Activated naive CD4-positive, alpha-beta T cell treated with Interleukin-2 at 50 U/mL for 16 hours (primary cell): ENCODE data around the gene MAGEF1.
"Not testable (repeated sequence)": the region's sequence is repeated elsewhere in the genome, so short reads cannot be mapped to it uniquely, and the experiment has no call there.

ENCODE experiments used
- DNase-seq: peaks from one replicate; pipeline ENCODE4 v3.0.0-alpha.2; 2020

Gene MAGEF1

DNA sequence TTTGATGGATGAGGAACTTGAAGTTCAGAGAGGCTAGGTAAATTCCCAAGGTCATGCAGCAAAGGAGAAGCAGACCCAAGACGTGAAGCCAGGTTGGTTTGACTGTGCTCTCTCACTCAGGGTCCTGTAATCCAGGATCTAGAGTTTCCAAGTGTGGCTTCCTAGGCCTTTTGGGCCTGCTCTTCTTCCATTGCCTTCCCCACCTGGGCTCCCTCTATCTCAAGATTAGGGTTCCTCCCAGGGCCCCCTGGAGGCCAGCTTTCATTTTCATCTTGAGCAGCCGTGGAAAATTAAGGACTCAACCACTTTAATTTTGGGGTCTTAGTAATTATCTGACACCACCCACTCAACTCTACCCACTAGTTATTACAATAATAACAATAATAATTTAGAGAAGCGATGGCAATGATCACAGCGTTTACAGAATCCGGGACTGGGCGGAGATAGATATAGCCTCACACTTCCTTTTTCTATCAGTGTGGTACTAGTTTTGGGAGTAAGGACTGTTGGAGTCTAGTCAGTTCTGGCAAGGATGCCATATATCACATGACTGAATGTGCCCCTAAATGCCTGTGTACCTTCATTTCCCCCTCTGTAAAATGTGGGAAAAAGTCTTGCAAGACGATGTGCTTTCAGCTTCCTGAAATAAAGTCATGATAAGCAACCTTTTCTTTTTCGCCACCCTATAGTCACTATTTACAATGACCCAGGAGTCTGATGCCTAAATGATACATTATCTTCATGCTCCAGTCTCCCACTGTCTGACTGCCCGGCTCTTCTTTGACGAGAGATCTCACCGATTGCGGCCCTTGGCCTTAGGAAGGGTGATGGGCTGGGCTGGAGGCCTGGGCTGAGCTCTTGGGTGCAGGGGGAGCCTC, 30.2 kb upstream of the MAGEF1 start:
- DNase-seq: no peak

DNA sequence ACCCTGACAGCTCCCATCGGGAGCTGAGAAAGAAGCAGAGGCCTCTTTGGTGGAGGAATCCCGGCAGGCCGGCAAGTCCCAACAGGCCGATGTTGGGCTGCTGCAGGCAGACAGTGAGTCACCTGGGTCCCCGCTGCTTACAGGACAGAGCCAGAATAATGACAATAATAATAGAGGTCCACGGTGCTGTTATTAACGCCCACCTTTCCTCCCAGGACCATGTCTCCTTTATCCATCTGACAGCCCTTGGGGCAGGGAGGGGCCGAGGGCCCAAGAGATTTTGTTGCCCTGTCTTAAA, 29.3 kb upstream of the MAGEF1 start:
- DNase-seq: no peak

DNA sequence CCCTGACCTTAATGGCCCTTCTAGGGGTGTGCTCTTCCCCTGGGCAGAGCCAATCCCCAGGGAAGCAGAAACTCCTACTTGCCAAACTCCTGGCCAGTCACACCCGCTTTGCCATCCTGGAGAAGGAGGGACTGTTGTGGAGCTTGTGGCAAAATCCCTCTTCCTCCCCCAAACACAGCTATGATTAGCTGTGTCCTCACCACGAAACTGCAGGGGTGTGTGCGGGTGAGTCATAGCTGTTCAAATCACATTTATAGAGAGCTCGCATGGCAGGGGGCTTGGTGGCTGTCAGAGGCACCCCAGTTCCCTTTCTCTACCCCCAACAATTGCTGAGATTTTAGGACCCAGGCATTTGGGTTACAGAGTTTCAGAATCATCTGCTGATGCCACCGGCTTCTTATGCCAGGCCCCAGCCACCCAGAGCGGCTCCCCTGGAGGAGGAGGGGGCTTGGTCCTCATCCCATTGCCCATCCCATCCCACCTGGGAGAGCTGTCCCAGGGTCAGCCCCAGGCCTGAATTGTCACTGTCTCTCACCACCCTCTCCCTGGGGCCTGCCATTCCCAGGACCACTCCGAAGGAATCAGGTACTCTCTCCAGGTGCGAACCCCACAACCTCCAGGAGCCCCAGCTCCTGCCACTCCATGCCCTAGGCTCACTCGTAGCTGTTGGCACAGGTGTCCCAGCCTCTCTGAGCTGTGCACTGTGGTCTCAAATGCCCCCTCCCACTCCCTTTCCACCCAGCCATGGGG, 28.8 kb upstream of the MAGEF1 start:
- DNase-seq: no peak

DNA sequence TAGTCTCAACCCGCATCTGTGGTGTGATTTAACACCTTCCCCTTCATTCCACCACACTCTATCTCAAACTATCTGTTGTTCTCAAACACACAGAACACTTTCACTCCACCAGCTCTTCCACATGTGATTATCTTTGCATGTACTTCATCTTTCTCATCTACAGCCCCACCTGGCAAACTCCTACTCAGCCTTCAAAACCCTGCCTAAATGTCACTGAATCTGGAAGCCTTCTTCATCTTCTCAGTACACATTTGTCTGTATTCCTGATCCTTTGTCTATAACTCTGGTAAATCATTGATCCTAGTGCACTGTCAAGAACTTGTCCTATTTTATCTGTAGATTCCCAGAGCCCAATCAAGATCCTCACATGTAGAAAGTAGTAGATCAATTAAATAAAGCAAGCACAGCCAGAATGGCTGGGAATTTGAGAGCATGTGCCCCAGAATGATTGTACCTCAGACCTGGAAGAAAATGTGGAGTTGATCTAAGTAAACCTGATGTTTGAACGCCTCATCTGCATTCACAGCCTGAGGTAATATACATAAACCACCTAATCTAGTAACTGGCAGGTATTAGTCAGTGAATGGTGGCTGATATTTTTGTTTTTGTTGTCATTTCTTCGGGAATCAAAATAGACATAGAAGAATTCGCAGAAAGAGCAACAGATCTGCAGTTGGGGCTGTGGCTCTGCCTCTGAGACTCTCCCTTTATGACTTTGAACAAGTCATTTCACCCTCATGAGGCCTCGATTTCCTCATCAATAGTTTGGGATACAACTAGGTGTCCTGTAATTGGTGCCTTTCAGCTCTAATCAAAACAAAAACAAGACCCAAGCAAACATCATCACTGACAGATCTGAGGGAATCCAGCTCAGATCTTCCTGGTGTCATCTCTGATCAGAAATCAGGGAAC, 28.0 kb upstream of the MAGEF1 start:
- no peak for DNase-seq

DNA sequence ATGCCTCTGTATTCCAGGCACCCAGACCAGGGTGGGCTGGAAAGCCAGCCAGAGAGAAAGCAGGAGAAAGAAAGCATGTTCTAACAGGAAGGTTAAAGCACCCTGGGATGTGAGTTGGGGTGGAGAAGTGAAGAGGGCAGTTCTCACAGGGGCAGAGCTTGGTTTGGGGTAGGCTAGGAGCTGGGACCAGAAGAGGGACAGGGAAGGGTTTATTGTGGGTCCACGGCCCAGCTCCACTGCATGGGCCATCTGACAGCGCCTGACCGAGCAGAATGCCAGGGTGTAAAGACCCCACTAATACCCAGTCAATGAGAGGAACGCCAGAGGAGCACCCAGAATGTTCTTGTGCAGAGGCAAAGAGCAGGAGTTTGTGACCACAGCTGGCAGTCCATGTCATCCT, 27.1 kb upstream of the MAGEF1 start:
- no peak for DNase-seq

DNA sequence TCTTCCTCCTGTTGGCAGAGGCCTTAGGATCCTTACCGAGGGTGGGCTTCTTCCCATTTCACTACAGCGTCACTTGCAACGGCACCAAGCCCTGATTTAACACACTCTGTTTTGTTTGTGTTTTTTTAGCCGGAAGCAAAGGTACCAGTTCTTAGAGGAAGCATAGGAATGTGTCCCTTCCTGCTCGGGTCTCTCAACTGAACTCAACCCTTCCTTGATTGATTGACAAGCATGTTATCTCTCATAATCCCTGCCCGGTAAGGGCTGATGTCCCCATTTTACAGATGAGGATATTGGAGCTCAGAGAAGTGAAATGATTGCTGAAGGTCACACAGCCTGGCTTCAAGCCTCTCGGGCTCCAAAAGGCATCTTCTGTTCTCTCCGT, 26.6 kb upstream of the MAGEF1 start:
- no peak for DNase-seq

DNA sequence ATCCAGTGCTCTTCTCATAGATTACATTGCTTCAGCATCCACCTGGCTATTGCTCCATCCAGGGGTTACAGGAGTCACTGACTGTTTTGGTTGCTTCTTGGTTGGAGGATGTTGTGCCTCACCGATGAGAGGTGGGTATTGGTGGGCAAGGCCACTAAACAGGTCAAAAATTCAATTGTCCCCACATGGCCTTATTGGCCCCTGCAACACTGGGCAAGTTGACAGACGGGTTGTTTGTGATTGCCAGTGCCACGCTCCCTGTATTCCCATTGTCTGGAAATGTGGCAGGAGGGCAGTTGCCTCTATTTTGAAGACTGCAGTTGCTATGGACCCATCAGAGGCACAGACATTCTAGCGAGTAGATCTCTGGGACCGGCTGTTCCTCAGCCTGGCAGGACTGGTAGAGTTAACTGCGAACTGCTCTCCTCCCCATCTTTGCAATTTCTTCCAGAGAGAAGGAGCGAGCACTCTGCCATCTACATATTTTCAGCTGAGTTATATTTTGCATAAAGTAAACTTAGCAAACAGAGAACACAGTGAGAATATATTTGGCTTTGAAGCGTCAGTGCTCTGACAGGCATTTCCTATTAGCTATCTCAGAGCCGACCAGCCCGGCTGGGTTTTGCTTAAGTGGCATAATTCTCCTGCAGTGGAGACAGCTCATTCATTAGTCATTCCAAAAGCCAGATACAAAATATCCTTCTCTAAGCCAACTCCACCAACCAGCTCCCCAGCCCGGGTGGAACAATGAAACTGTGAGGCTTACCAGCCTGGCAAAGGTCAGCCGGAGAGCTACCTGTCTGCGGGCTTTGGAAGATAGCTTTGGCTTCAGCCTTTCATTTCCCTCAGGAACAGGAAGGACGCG, 26.0 kb upstream of the MAGEF1 start:
- DNase-seq: no peak

DNA sequence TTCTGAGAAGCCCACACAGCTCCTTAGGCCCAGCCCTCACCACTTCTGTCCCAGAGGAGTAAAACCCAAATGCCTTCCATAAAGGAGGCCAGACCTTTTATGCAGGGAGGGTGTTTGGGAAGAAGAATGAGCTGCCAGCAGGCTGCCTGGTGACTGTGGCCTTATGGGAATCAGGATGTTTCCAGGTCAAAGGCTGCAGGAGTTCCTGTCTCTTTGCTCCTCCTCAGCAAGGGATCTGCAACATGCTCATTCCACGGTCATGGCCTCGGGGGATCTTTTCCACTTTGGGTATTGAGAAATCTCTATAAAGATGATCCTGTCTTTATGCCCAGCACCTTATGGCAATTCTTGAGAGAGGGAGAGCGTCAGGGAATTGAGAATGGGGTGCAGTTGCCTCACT, 25.2 kb upstream of the MAGEF1 start:
- no peak for DNase-seq

DNA sequence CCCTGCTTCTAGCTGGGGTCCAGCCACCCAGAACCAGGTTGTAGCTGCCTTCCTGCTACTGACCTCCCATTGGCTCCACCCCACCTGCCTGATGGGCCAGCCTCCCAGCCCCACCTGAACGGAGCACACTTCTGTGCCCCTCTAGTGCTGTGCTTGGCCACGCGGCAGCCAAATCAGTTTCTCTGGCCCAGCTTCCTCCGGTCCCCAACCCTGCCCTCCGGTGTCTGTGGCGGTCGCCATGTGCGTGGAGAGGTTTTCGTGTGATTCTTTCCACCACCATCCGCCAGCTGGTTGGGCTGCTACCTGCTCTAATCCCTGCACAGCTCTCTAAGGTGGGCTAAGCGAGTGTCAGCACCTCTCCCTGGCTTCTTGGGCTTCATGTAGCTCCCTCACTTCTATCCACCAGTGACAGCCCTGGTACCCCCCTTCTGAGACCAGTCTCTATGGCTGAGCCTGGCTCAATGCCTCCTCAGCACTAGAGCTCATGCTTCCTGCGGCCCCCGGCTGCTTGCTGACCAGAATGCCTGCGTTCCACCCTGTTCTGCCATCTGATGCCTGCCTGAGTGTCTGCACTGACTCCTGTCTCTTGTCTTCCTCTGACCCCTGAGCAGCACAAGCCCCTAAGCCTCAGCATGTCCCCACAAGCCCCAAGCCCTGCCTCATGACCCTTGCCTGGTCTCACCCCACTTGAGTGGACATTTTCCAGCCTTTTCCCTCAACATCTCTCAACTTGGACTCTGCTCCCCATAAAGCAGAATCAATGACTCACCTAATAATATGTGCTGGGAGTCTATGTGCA, 23.2 kb upstream of the MAGEF1 start:
- DNase-seq: no peak

DNA sequence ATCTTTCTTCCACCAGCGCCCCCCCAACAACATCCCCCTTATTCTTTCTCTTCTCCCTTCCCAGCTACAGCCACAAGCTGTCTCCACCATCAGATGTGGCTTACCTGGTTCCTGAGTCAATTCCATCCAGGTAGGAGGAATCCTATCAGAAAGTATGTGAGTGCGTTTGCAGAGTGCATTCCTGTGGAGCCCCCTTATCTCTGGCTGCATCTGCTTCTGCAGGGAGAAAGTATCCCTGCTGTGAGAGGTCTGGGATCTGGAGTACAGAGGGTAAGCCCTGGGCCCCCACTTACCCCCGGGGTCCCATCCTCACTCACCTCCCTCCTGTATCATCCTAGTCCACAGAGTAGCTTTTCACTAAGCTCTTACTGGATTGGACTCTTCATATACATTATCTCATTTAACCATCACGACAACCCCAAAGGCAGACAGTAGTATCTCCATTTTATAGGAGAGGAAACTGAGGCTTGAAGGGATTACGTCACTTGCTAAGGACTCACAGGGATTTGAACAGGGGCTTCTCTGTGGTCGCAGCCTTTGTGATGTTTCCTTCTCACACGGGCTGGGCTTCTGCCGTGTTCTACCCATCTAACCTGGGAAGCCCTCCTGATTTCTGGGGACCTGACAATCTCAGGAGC, 22.2 kb upstream of the MAGEF1 start:
- no peak for DNase-seq

DNA sequence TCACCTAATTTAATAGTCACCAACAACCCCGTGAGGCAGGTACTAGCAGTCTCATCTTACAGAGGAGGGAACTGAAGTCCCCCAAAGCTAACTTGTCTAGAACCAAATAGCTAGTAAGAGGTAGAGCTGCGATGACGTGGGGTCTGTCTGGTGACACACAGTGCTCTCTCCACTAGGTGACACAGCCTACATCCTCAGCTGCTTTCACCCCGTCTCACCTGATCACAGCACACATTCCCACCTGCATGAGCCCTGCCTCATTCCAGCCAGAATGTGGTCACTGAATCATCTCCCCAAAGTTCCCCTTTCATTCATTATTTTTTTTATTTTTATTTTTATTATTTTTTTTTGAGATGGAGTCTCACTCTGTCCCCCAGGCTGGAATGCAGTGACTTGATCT, 21.3 kb upstream of the MAGEF1 start:
- no peak for DNase-seq

DNA sequence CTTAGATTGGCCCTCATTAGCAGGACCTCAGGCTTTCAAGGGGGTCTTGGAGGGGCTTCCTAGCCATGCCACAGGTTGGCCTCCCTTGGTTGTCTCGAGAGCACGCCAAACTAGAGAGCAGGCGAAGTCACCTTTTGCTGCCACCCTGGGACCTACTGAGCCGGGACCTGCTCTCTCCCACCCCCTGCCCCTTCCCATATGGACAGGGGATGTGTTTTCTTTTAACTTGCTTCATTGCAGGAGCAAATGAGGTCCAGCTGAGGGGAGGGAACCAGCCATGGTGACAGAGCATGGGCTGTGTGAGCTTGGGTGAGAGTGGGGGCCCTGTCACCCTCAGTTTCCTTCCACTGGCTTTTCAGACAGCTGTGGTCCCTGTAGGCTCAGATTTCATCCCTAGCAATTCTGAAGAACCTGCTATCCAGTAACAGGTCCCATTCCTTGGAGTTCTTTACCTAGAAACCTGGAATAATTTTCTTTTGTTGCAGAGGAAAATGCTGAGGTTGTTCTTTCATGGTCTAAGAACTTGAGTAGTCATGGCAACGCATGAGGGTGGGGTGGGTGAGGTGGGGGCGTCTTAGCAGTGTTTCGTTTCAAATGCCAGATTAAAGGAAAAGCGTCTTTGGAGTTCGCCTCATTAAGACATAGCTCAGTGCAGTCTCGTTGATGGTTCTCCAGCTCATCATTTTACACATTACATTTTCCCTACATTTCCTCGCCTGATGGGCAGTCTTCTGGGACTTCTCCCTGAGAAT, 20.1 kb upstream of the MAGEF1 start:
- DNase-seq: no peak

DNA sequence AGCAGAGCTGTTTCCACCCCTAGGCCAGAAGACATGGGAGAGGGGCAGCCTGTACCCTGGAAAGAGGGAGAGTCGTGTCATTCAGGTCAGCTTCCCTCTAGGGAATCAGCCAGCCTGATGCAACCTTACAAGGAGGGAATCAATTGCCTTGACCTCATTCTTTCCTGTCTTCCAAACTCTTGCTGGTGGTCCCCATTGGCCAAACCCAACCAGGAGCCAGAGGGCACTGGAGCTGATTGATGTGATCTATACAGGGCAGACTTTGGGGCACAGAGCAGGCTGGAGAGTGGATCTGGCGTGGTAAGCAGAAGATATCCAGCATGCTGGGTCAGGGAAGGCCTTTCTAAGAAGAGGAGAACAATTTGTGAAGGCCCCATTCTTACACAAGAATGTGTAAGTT, 19.1 kb upstream of the MAGEF1 start:
- DNase-seq: no peak

DNA sequence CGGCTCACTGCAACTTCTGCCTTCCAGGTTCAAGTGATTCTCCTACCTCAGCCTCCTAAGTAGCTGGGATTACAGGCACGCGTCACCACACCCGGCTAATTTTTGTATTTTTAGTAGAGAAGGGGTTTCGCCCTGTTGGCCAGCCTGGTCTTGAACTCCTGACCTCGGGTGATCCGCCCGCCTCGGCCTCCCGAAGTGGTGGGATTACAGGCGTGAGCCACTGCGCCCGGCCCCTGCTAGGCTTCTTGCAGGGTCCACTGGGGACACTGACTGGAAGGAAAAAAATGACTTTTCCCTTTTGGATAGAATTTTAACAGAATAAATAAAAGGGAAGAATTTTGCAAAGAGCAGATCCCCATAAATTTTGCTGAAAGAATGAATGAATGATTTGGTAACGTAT, 17.3 kb upstream of the MAGEF1 start:
- DNase-seq: not testable (repeated sequence)

DNA sequence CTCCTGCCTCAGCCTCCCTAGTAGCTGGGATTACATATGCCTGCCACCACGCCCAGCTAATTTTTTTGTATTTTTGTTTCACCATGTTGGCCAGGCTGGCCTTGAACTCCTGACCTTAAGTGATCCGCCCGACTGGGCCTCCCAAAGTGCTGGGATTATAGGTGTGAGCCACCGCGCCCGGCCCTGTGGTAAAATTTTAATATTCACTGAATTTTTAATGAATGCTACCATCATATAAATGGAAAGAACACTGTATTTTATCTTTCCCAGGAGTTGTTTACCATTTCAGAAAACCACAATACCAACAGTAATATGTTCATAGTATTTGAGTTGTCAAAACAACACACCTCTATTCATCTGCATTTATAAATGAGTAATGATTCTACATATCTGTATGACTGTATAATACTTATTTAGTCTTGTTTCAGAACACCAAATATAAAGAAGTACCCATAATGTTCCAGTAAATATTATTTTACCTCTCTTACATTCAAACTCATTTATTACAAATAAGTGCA, 16.2 kb upstream of the MAGEF1 start:
- DNase-seq: no peak

DNA sequence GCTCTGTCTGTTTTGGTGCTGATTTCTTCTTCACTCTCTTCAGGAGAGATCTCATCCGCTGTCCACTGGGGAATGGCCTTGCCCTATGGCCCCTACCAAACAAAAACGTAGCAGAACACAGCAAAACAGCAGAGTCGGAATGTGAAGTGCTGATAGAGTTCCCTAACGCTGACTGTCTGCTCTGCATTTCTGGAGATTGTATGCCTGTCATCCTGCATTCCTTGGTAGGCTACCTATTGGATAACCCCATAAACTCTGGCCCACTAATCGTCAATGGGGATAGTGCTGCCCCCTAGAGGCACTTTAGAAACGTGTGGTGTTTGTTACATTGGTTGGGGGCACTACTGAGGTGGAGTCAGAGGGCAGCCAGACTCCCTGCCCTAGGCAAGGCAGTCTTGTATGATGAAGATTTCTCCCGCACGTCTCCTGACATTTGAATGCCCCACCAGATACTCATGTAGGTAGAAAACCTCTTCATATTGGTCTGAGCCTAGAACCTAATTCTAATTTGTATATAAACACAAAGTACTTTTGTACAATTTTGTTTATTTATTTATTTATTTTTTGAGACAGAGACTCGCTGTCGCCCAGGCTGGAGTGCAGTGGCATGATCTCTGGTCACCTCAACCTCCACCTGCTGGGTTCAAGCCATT, 15.6 kb upstream of the MAGEF1 start:
- peak; percentile 42 for DNase-seq

DNA sequence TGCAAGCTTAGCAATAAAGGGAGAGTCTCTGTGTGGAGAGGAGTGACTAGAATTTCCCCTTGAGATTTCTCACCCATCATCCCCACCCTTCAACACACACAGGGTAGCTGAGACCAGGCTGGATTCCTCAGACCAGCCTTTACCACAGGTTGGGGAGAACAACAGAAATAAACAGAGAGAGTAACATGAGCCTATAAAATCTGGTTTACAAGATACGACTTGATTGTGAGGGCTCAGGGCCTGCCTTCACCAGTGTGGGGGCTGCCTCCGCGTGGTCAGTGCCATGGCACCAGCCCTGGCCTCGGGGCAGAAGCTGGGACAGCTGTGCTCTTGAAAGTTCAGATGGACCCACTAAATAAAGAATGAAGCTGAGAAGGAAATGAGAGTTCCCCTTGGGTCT, 14.6 kb upstream of the MAGEF1 start:
- no peak for DNase-seq

DNA sequence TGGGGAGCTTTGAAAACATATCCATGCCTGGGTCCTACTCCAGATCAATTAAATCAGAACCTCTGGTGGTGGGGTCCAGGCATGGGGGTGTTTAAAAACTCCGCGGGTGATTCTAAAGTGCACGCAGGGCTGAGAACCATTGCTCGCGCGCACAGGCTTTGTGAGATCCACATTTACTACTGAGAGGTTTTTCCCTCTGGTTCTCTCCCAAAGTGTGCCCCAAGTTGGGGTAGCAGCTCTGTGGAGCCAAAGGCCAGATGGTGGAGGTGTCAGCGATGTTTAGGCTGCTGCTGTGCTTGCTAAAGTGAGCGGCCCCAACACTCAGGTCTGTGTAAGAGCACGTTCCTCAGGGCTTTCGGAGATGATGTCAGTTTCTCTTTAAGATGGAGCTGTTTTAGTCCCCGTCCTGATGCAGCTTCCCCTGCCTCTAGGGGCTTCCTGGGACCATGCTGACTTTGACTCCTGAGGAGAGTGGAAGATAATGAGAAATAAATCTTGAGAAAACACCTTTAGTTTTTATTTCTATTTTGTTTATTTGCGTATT, 13.4 kb upstream of the MAGEF1 start:
- DNase-seq: no peak

DNA sequence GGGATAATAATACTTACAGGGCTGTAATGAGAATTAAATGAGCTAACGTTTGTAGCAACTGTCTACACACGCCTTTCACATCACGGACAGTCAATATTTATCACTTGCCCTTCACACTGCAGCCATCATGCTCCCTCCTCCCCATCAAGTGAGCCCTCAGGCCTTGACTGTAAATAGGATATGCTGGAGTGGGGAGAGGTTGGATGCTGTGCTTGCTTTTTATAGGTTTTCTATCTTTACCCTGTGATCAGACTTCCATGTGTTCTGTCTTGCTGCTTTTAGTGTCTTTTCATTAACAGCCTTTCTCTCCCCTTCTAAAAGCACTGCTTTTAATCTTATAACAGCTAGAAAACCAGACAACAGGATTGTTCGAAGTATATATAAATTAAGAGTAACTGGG, 12.8 kb upstream of the MAGEF1 start:
- no peak for DNase-seq
